Prostate gland (tissue), 2 donors: ENCODE data around the gene TOB2.
A peak's percentile ranks its signal among the peaks of the same experiment; 100 is the strongest.

Experiments used
- POLR2A ChIP-seq: fragments of 450-650 bp; IDR thresholded peaks from one replicate; pipeline ENCODE4 v1.6.1; 2016; ENCODE audit warnings: antibody characterized with exemption, mild to moderate bottlenecking
- POLR2AphosphoS5 ChIP-seq: sonication (generic); formaldehyde crosslinking; IDR thresholded peaks from one replicate; pipeline ENCODE4 v1.6.1; 2017; ENCODE audit warnings: antibody characterized with exemption
- TF ChIP-seq, protein P1 (sequence below), 4 experiments: fragments of 200-600 bp in 2 of 4; fragments of 450-650 bp in 2 of 4; sonication (generic) in 2 of 4; IDR thresholded peaks; 1 replicate in 3 of 4; 2 replicates in 1 of 4; pipeline ENCODE4 v1.5.1; 2016 to 2019; ENCODE audit warnings: antibody characterized with exemption in 4 of 4, mild to moderate bottlenecking in 2 of 4, moderate library complexity in 2 of 4

DNA sequence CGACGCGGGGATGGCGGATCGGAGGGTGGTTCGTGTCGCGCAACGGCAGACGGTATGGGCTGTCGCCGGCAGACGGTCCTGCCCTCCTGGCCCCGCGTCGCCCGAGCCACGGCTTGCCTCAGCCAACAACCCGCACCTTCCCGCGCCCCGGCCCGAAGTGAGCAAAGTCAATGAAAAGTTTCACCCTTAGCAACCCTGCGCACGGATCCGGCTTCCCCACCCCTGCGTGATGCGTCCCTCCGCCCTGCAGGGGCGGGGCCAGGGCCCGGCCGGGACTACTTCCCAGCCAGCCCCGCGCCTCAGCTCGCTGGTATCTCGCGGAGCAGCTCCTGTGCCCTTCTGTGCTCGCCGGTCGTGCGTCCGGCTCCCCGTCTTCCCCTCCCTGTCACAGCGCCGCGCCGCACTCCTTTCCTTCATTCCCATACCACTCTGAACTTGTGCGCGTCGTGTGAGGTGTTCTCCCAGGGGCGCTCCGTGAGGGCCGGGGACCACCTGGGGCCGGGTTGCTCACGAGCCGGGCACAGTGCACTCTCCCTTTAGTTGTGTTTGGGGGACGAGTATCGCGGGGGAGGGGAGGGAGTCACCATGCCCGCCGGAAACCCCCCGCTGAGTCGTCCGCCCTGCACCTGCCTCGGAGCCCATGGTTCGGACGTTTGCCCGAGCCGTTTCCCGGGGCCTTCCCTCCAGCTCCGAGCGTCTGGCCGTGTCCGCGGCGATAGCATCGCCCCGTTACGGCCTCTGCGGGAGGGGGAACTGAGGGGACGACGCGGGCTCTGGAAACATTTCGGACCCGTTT, at the start of gene TOB2:
- TF ChIP-seq, protein P1, sequence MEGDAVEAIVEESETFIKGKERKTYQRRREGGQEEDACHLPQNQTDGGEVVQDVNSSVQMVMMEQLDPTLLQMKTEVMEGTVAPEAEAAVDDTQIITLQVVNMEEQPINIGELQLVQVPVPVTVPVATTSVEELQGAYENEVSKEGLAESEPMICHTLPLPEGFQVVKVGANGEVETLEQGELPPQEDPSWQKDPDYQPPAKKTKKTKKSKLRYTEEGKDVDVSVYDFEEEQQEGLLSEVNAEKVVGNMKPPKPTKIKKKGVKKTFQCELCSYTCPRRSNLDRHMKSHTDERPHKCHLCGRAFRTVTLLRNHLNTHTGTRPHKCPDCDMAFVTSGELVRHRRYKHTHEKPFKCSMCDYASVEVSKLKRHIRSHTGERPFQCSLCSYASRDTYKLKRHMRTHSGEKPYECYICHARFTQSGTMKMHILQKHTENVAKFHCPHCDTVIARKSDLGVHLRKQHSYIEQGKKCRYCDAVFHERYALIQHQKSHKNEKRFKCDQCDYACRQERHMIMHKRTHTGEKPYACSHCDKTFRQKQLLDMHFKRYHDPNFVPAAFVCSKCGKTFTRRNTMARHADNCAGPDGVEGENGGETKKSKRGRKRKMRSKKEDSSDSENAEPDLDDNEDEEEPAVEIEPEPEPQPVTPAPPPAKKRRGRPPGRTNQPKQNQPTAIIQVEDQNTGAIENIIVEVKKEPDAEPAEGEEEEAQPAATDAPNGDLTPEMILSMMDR (IDR thresholded peaks at IDR 0.05) = peak in 1 of 4 experiments; percentile 3
- TF ChIP-seq POLR2A (peak; percentile 99), POLR2AphosphoS5 (peak; percentile 99)
